IMR-90 (cell line): ENCODE data around the gene XPC. TPM values are rescaled to one million over a fixed set of nuclear protein-coding genes. Genes with fewer than 3 reads are reported as not detected.

Experiments
- ATAC-seq: fragments of 200-7000 bp; cut with Tn5 transposase; 2 replicates; pipeline ENCODE4 v1.9.1; 2020; ENCODE audit warnings: low read depth, mild to moderate bottlenecking, moderate library complexity
- BruUV-seq: library from RNA; stranded (reverse); fragments of 400-500 nt; replicated peaks from 2 replicates; lab custom pipeline; 2021; lab: Mats Ljungman, UMichigan
- CTCF ChIA-PET: fragments of 300-600 bp; formaldehyde crosslinking; extraction: SDS; loops from one replicate; lab custom pipeline; 2021; ENCODE audit warnings: antibody characterized with exemption; lab: Yijun Ruan, JAX
- POLR2A ChIA-PET: fragments of 300-600 bp; sonication (Branson Sonifier 250); formaldehyde crosslinking; loops from one replicate; lab custom pipeline; 2022; ENCODE audit warnings: antibody characterized with exemption; ENCODE audit not compliant: unreplicated experiment; lab: Charles Lee
- DNase-seq: peaks from one replicate; pipeline ENCODE4 v3.0.0; 2013
- H2AFZ ChIP-seq: replicated peaks from 2 replicates; pipeline ENCODE3; 2013; ENCODE audit warnings: low read length, mild to moderate bottlenecking; ENCODE audit not compliant: poor library complexity
- H2AK5ac ChIP-seq: 2 replicates; pipeline ENCODE4 v1.6.1; 2013; ENCODE audit warnings: low read depth, low read length, inconsistent platforms
- H2AK9ac ChIP-seq: replicated peaks from 2 replicates; pipeline ENCODE3; 2013; ENCODE audit warnings: mild to moderate bottlenecking, low read depth, low read length, moderate library complexity; ENCODE audit not compliant: poor library complexity
- H2BK120ac ChIP-seq: 2 replicates; pipeline ENCODE4 v1.6.1; 2013; ENCODE audit warnings: low read depth, low read length, inconsistent platforms
- H2BK15ac ChIP-seq: 3 replicates; pipeline ENCODE4 v1.6.1; 2013; ENCODE audit warnings: low read depth, low read length, inconsistent platforms
- H2BK20ac ChIP-seq: 2 replicates; pipeline ENCODE4 v1.6.1; 2013; ENCODE audit warnings: low read depth, mild to moderate bottlenecking, inconsistent platforms, low read length, moderate library complexity
- H2BK5ac ChIP-seq: 2 replicates; pipeline ENCODE4 v1.6.1; 2013; ENCODE audit warnings: mild to moderate bottlenecking, low read depth, low read length, inconsistent platforms; ENCODE audit not compliant: poor library complexity, severe bottlenecking
- H3K14ac ChIP-seq: replicated peaks from 2 replicates; pipeline ENCODE4 v1.6.1; 2013; ENCODE audit warnings: low read depth, low read length, inconsistent platforms
- H3K18ac ChIP-seq: 2 replicates; pipeline ENCODE4 v1.6.1; 2013; ENCODE audit warnings: low read depth, low read length, control low read depth
- H3K23ac ChIP-seq: 2 replicates; pipeline ENCODE4 v1.6.1; 2013; ENCODE audit warnings: low read depth, low read length, inconsistent platforms
- H3K27ac ChIP-seq: 2 replicates; pipeline ENCODE4 v1.5.1; 2013; ENCODE audit warnings: mild to moderate bottlenecking, control low read depth, low read length; ENCODE audit not compliant: insufficient read depth
- H3K27me3 ChIP-seq: 2 replicates; pipeline ENCODE4 v1.6.1; 2013; ENCODE audit warnings: low read length; ENCODE audit not compliant: control insufficient read depth, insufficient read depth
- H3K36me3 ChIP-seq: 2 replicates; pipeline ENCODE4 v1.6.1; 2013; ENCODE audit warnings: low read length, mixed read lengths; ENCODE audit not compliant: control insufficient read depth, insufficient read depth
- H3K4ac ChIP-seq: 2 replicates; pipeline ENCODE4 v1.6.1; 2013; ENCODE audit warnings: low read depth, low read length, inconsistent platforms
- H3K4me1 ChIP-seq: 2 replicates; pipeline ENCODE4 v1.6.1; 2013; ENCODE audit warnings: low read length, mixed read lengths; ENCODE audit not compliant: control insufficient read depth, insufficient read depth
- H3K4me2 ChIP-seq: 2 replicates; pipeline ENCODE4 v1.6.1; 2013; ENCODE audit warnings: low read depth, mild to moderate bottlenecking, control low read depth, low read length, moderate library complexity
- H3K4me3 ChIP-seq: 2 replicates; pipeline ENCODE4 v1.5.1; 2013; ENCODE audit warnings: low read depth, mild to moderate bottlenecking, control low read depth, low read length, moderate library complexity; ENCODE audit not compliant: insufficient read depth
- H3K56ac ChIP-seq: 2 replicates; pipeline ENCODE4 v1.6.1; 2013; ENCODE audit warnings: low read length, inconsistent platforms; ENCODE audit not compliant: insufficient read depth; ENCODE audit errors: extremely low read depth
- H3K79me1 ChIP-seq, 2 experiments: 2 replicates each; pipeline ENCODE4 v1.6.1; 2013; ENCODE audit warnings: low read length in 2 of 2, inconsistent platforms in 1 of 2, low read depth in 1 of 2
- H3K9ac ChIP-seq: 2 replicates; pipeline ENCODE4 v1.6.1; 2013; ENCODE audit warnings: low read depth, low read length, control low read depth
- H3K9me1 ChIP-seq: 2 replicates; pipeline ENCODE4 v1.6.1; 2013; ENCODE audit warnings: low read length, inconsistent platforms; ENCODE audit not compliant: insufficient read depth
- H3K9me3 ChIP-seq: 2 replicates; pipeline ENCODE4 v1.6.1; 2013; ENCODE audit warnings: low read length; ENCODE audit not compliant: control insufficient read depth, insufficient read depth
- H4K20me1 ChIP-seq: 2 replicates; pipeline ENCODE4 v1.6.1; 2013; ENCODE audit warnings: low read length, inconsistent platforms; ENCODE audit not compliant: insufficient read depth
- H4K5ac ChIP-seq: 2 replicates; pipeline ENCODE4 v1.6.1; 2013; ENCODE audit warnings: mild to moderate bottlenecking, low read depth, low read length, control low read depth
- H4K8ac ChIP-seq, 2 experiments: 2 replicates each; pipeline ENCODE4 v1.6.1; 2013; ENCODE audit warnings: low read depth in 2 of 2, low read length in 2 of 2, control low read depth in 1 of 2, inconsistent platforms in 1 of 2
- H4K91ac ChIP-seq: 2 replicates; pipeline ENCODE4 v1.6.1; 2013; ENCODE audit warnings: low read depth, low read length, inconsistent platforms; ENCODE audit not compliant: insufficient read depth
- BHLHE40 ChIP-seq: fragments of 150-350 bp; IDR thresholded peaks from 2 replicates; pipeline ENCODE4 v1.6.1; 2016; ENCODE audit warnings: mild to moderate bottlenecking, low read depth, low read length
- CEBPB ChIP-seq: IDR thresholded peaks from 2 replicates; pipeline ENCODE4 v1.6.1; 2012; ENCODE audit warnings: low read depth, low read length, improper control_type of control experiment
- CHD1 ChIP-seq: IDR thresholded peaks from 2 replicates; pipeline ENCODE4 v1.6.1; 2012; ENCODE audit warnings: low read depth, low read length, improper control_type of control experiment
- ELK1 ChIP-seq: fragments of 150-350 bp; IDR thresholded peaks from 2 replicates; pipeline ENCODE4 v1.6.1; 2016; ENCODE audit warnings: low read depth, mild to moderate bottlenecking, low read length, moderate library complexity, borderline replicate concordance
- MAFK ChIP-seq: IDR thresholded peaks from 2 replicates; pipeline ENCODE4 v1.6.1; 2012; ENCODE audit warnings: low read depth, low read length, improper control_type of control experiment
- MAZ ChIP-seq: IDR thresholded peaks from 2 replicates; pipeline ENCODE4 v1.6.1; 2012; ENCODE audit warnings: low read depth, mild to moderate bottlenecking, low read length, improper control_type of control experiment, moderate library complexity, borderline replicate concordance
- NFE2L2 ChIP-seq: fragments of 150-350 bp; IDR thresholded peaks from 2 replicates; pipeline ENCODE4 v1.6.1; 2016; ENCODE audit warnings: low read depth, mild to moderate bottlenecking, low read length
- POLR2A ChIP-seq: IDR thresholded peaks from 2 replicates; pipeline ENCODE4 v1.6.1; 2012; ENCODE audit warnings: mild to moderate bottlenecking, low read depth, low read length
- RAD21 ChIP-seq: IDR thresholded peaks from 2 replicates; pipeline ENCODE4 v1.6.1; 2012; ENCODE audit warnings: low read length, improper control_type of control experiment
- RCOR1 ChIP-seq: IDR thresholded peaks from 2 replicates; pipeline ENCODE4 v1.6.1; 2012; ENCODE audit warnings: mild to moderate bottlenecking, low read length, improper control_type of control experiment; ENCODE audit not compliant: insufficient replicate concordance
- RFX5 ChIP-seq: IDR thresholded peaks from 2 replicates; pipeline ENCODE4 v1.8.0; 2012; ENCODE audit warnings: low read depth, mild to moderate bottlenecking, low read length, moderate library complexity
- SMC3 ChIP-seq: fragments of 150-350 bp; IDR thresholded peaks from 2 replicates; pipeline ENCODE4 v1.6.1; 2016; ENCODE audit warnings: low read depth, mild to moderate bottlenecking, antibody characterized with exemption, low read length, moderate library complexity
- USF2 ChIP-seq: fragments of 150-350 bp; IDR thresholded peaks from 2 replicates; pipeline ENCODE4 v1.6.1; 2017; ENCODE audit warnings: mild to moderate bottlenecking, antibody characterized with exemption, low read length, low read depth
- WGBS, 2 experiments: methylation state at CpG; one replicate each; pipeline versions ENCODE4 v1.1.5 to v1.1.7; 2013; ENCODE audit warnings: missing lambda C conversion rate in 2 of 2; ENCODE audit not compliant: insufficient read length in 1 of 2; ENCODE audit errors: extremely low coverage in 2 of 2; 5-methylcytosine and 5-hydroxymethylcytosine counted together
- dilution Hi-C: fragments of 300-500 bp; cut with HindIII; formaldehyde crosslinking; loops from one replicate; pipeline ENCODE4 v1.14.3; 2018; ENCODE audit warnings: low sequenced_read_pairs; ENCODE audit not compliant: unreplicated experiment
- in situ Hi-C: fragments of 300-500 bp; cut with MboI; formaldehyde crosslinking; loops from 3 replicates; pipeline ENCODE4 v1.14.3; 2019; ENCODE audit warnings: low sequenced_read_pairs, inconsistent platforms, mixed read lengths
- intact Hi-C: fragments of 100-400 bp; cut with micrococcal nuclease; formaldehyde crosslinking; loops from 2 replicates; pipeline ENCODE4 v1.10.0; 2022
- polyA plus RNA-seq, 3 experiments: library from polyadenylated mRNA; depleted of rRNA; stranded (reverse); fragments of >200 nt; gene quantifications; 2 replicates each; pipeline ENCODE4 v1.2.3, GENCODE V29; 2012; ENCODE audit warnings: low replicate concordance in 1 of 3
- total RNA-seq: library from RNA; depleted of rRNA; stranded (reverse); fragments of >200 nt; gene quantifications from 2 replicates; pipeline ENCODE4 v1.2.3, GENCODE V29; 2012

Gene XPC
- total and polyA plus RNA-seq, 2 of the 4 experiments (the other 2 are of a cell fraction): 30.9 to 48.8 TPM

- TF ChIP-seq NFE2L2: no peak
- TF ChIP-seq MAFK: no peak
- TF ChIP-seq SMC3: no peak
- no peak for TF ChIP-seq BHLHE40
- TF ChIP-seq ELK1: no peak
- TF ChIP-seq RAD21: no peak
- TF ChIP-seq POLR2A: no peak
- TF ChIP-seq USF2: no peak
- no peak for TF ChIP-seq CHD1
- no peak for TF ChIP-seq MAZ
- TF ChIP-seq RCOR1: no peak
- TF ChIP-seq RFX5: no peak
- TF ChIP-seq CEBPB: no peak
- Histone ChIP-seq H2BK20ac (no peak overlapping the region), H4K5ac (no peak overlapping the region), H3K27me3 (no peaks in the 10 kb centered on the region), H4K20me1 (no peaks in the 10 kb centered on the region), H2AFZ (no peak overlapping the region), H3K9me1 (peaks cover 8% of the 10 kb centered on the region), H3K4me3 (no peak overlapping the region), H3K9ac (no peak overlapping the region), H3K56ac (no peak overlapping the region), H3K23ac (no peak overlapping the region), H2BK15ac (no peak overlapping the region), H3K36me3 (peaks cover 63% of the 10 kb centered on the region), H3K79me1 (peaks cover 30 to 35% of the 10 kb centered on the region in 2 experiments), H2BK120ac (no peak overlapping the region), H3K4me2 (no peak overlapping the region), H3K9me3 (0 out of 2 replicates have a peak, but pooled peaks cover 1% of the 10 kb centered on the region), H3K18ac (no peak overlapping the region), H3K27ac (no peak overlapping the region), H2AK9ac (no peak overlapping the region), H3K4me1 (peaks cover 6% of the 10 kb centered on the region; the same call in 1 of the 2 replicates), H4K91ac (no peak overlapping the region), H3K4ac (no peak overlapping the region), H2AK5ac (no peak overlapping the region), H3K14ac (no peak overlapping the region), H2BK5ac (no peak overlapping the region), H4K8ac (no peak overlapping the region)
- dilution Hi-C loops (no loop called here), intact Hi-C loops (no loop called here), in situ Hi-C loops (no loop called here)
- ATAC-seq (no peak), DNase-seq (peak; percentile 26)
- no TSS peak for BruUV-seq
- ChIA-PET POLR2A (no interaction called here), CTCF (no interaction called here)
- no CpG with 5 or more reads among the region's 9 CpGs for WGBS, 2 experiments
Measured at GRCh38 chr3:14166877-14167603, 11.4 kb downstream of the XPC start.
